GM19043 (cell line): ENCODE measurements around the gene GLMP.
"Not testable (repeated sequence)": the region's sequence is repeated elsewhere in the genome, so short reads cannot be mapped to it uniquely, and the experiment has no call there.

Experiments used
- ATAC-seq: cut with Tn5 transposase; IDR thresholded peaks from one replicate; pipeline ENCODE4 v1.9.1; 2021; ENCODE audit warnings: low read depth; ENCODE audit not compliant: unreplicated experiment

GLMP gene

GRCh38 chr1:156295391-156295947, at the start of gene GLMP:
GLMP (minus strand) TSS chr1:156295679; CDS start chr1:156295645, 34 bp downstream.
- no peak for ATAC-seq

GRCh38 chr1:156344409-156344808, 48.9 kb upstream of the GLMP start:
- no peak for ATAC-seq

- ATAC-seq: no peak
Measured at GRCh38 chr1:156342166-156342955, 46.9 kb upstream of the GLMP start.

GRCh38 chr1:156338180-156338976, 42.9 kb upstream of the GLMP start, which contains the start of the genes CCT3 and TSACC:
CCT3 (minus strand) TSS chr1:156338292; CDS start chr1:156338184, 108 bp downstream.
TSACC (plus strand) TSS chr1:156338526; CDS start chr1:156339758, 1,232 bp downstream.
- peak; percentile 87 for ATAC-seq

GRCh38 chr1:156337888-156338179, 42.4 kb upstream of the GLMP start:
- no peak for ATAC-seq

GRCh38 chr1:156337052-156337887, 41.8 kb upstream of the GLMP start:
- ATAC-seq: no peak

GRCh38 chr1:156336242-156336641, 40.8 kb upstream of the GLMP start:
- no peak for ATAC-seq

- not testable (repeated sequence) for ATAC-seq
Measured at GRCh38 chr1:156323179-156323578, 27.7 kb upstream of the GLMP start.

GRCh38 chr1:156320560-156320959, 25.1 kb upstream of the GLMP start:
- ATAC-seq: no peak

GRCh38 chr1:156319664-156320063, 24.2 kb upstream of the GLMP start:
- no peak for ATAC-seq

GRCh38 chr1:156316909-156317308, 21.4 kb upstream of the GLMP start:
- no peak for ATAC-seq

GRCh38 chr1:156310962-156311361, 15.5 kb upstream of the GLMP start:
- no peak for ATAC-seq

GRCh38 chr1:156308078-156308477, 12.6 kb upstream of the GLMP start:
- no peak for ATAC-seq

GRCh38 chr1:156305215-156305614, 9.7 kb upstream of the GLMP start:
- ATAC-seq: no peak

GRCh38 chr1:156303241-156303640, 7.8 kb upstream of the GLMP start:
- ATAC-seq: no peak

GRCh38 chr1:156298852-156299357, 3.4 kb upstream of the GLMP start, which contains the start of gene VHLL:
VHLL (minus strand) TSS chr1:156299307; CDS start chr1:156299189, 118 bp downstream.
- no peak for ATAC-seq

- ATAC-seq: no peak
Measured at GRCh38 chr1:156293895-156294294, 1.6 kb downstream of the GLMP start.

- ATAC-seq: no peak
Measured at GRCh38 chr1:156293098-156293434, 2.4 kb downstream of the GLMP start.

- ATAC-seq: no peak
Measured at GRCh38 chr1:156291226-156292061, 4.0 kb downstream of the GLMP start.
